Activated CD4-positive, alpha-beta T cell treated with anti-CD3 and anti-CD28 coated beads for 36 hours (primary cell): ENCODE results near the gene OTOG. TPM values are rescaled to one million over a fixed set of nuclear protein-coding genes. Genes with fewer than 3 reads are reported as not detected.
A peak's percentile ranks its signal among the peaks of the same experiment; 100 is the strongest.

Experiments
- ATAC-seq: fragments of 200-7000 bp; cut with Tn5 transposase; one replicate; pipeline ENCODE4 v1.10.0; 2021; ENCODE audit warnings: mild to moderate bottlenecking, moderate library complexity
- CTCF ChIA-PET: fragments of 350-600 bp; sonication (Branson Sonifier 250); formaldehyde crosslinking; loops from one replicate; lab custom pipeline; 2021; ENCODE audit warnings: antibody characterized with exemption; lab: Charles Lee
- POLR2A ChIA-PET: fragments of 350-600 bp; sonication (Branson Sonifier 250); formaldehyde crosslinking; loops from one replicate; lab custom pipeline; 2021; ENCODE audit warnings: antibody characterized with exemption, inconsistent platforms; lab: Charles Lee
- DNase-seq: peaks from one replicate; pipeline ENCODE4 v3.0.0-alpha.2; 2020
- H3K27ac Mint-ChIP-seq: one replicate; pipeline ENCODE4 v1.8.0; 2021; ENCODE audit warnings: mixed read lengths
- H3K27me3 Mint-ChIP-seq: one replicate; pipeline ENCODE4 v1.8.0; 2021; ENCODE audit warnings: mixed read lengths
- H3K36me3 Mint-ChIP-seq: one replicate; pipeline ENCODE4 v1.8.0; 2021; ENCODE audit warnings: low read depth, mixed read lengths
- H3K4me1 Mint-ChIP-seq: one replicate; pipeline ENCODE4 v1.8.0; 2021; ENCODE audit warnings: mixed read lengths
- H3K4me3 Mint-ChIP-seq: one replicate; pipeline ENCODE4 v1.8.0; 2021; ENCODE audit warnings: mild to moderate bottlenecking, moderate library complexity, mixed read lengths
- H3K9me3 Mint-ChIP-seq: one replicate; pipeline ENCODE4 v1.8.0; 2021; ENCODE audit warnings: low read depth, mixed read lengths
- intact Hi-C, 2 experiments: fragments of 100-400 bp; cut with DNase I in 1 of 2; cut with micrococcal nuclease in 1 of 2; formaldehyde crosslinking; loops; one replicate each; pipeline versions ENCODE4 v1.14.2 to v1.15.1; 2022 to 2024; cut with DNase I, micrococcal nuclease
- total RNA-seq, 2 experiments: library from RNA; stranded (reverse); gene quantifications; one replicate each; pipeline ENCODE4 v1.2.3, GENCODE V29; 2021

Gene OTOG
- total RNA-seq, 2 experiments from 2014 or later, result not detected

DNA sequence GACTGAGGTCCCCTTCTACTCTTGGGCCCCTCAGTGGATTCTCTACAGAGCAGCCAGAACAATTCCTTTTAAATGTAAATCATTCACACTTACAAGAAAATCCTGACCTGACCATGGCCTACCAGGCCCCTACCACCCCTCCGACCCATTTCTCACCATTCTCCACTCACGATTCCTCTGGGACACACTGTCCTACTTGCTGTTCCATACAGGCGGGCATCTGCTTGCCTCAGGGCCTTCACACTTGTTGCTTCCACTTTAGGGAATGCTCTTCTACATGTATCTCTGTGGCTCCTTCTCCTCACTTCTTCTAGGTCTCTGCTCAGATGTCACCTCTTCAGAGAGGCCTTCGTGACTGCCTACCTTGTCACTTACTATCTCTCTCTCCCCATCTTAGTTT, 6.3 kb upstream of the OTOG start:
- ChIA-PET POLR2A (no interaction called here), CTCF (no interaction called here)
- H3K27ac Mint-ChIP-seq, result no peak overlapping the region
- peaks cover 3% of the 10 kb centered on the region for H3K4me1 Mint-ChIP-seq
- no peaks in the 10 kb centered on the region for H3K36me3 Mint-ChIP-seq
- no peak overlapping the region for H3K4me3 Mint-ChIP-seq
- intact Hi-C loops, result no loop called here
- H3K9me3 Mint-ChIP-seq, result no peaks in the 10 kb centered on the region
- ATAC-seq, result no peak
- peaks cover 19% of the 10 kb centered on the region for H3K27me3 Mint-ChIP-seq
- DNase-seq, result no peak

DNA sequence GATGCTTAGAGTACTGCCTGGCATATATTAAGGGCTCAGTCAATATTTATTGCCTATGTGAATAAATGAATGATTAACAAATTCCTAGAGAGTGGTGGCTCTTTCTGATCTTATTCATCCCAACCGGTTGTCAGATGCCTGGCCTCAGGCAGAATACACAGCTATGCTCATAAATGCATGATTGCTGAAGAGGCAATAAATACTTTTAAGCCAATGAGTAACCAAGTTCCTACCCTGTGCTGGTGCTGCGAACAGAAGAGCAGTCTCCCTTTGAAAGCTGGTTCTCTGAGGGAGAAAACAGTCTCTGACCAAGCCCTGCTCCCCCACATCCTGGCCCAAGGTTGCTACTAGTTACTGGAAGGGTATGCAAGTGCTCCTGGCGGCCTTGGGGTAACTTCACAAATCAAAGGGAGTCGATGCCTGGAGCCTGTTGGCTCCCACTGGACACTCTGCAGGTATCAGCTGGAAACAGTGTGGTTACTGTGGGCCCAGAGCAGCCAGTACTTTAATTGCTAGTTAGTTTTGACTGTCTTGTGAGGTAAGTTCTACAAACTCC, 5.7 kb upstream of the OTOG start:
- POLR2A ChIA-PET, result no interaction called here
- intact Hi-C loops, result no loop called here
- ATAC-seq, result no peak
- H3K27ac Mint-ChIP-seq, result no peak overlapping the region
- peaks cover 3% of the 10 kb centered on the region for H3K4me1 Mint-ChIP-seq
- no peaks in the 10 kb centered on the region for H3K36me3 Mint-ChIP-seq
- H3K4me3 Mint-ChIP-seq, result no peak overlapping the region
- peaks cover 25% of the 10 kb centered on the region for H3K27me3 Mint-ChIP-seq
- H3K9me3 Mint-ChIP-seq, result no peaks in the 10 kb centered on the region
- CTCF ChIA-PET, result no interaction called here
- no peak for DNase-seq

GRCh38 chr11:17542249-17542648, 4.8 kb upstream of the OTOG start:
- ChIA-PET POLR2A (no interaction called here), CTCF (no interaction called here)
- DNase-seq, result no peak
- no peaks in the 10 kb centered on the region for H3K9me3 Mint-ChIP-seq
- no peak overlapping the region for H3K4me3 Mint-ChIP-seq
- H3K4me1 Mint-ChIP-seq, result peaks cover 3% of the 10 kb centered on the region
- H3K27me3 Mint-ChIP-seq, result peaks cover 27% of the 10 kb centered on the region
- no peaks in the 10 kb centered on the region for H3K36me3 Mint-ChIP-seq
- intact Hi-C loops, result no loop called here
- ATAC-seq, result no peak
- no peak overlapping the region for H3K27ac Mint-ChIP-seq

DNA sequence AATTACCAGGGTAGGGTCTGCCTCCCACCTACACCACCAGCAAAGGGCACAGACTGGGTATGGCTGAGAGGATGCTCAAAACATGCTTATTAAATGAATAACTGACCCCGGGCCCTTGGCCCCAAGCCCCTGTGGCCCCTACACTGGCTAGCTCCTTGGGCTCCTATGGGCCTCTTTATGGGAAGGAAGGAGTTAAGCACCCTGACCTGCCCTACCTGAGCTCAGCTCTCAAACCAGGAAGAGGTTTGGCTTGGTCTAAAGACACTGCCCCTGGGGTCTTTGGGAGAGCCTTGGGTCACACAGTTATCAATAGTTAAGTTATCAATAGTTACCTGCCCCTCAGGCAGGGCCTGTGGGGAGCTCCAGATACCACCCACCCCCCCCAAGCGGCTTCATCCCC, 4.0 kb upstream of the OTOG start:
- DNase-seq (no peak), ATAC-seq (no peak)
- no peaks in the 10 kb centered on the region for H3K9me3 Mint-ChIP-seq
- H3K27ac Mint-ChIP-seq, result no peak overlapping the region
- POLR2A ChIA-PET, result no interaction called here
- intact Hi-C loops, result no loop called here
- CTCF ChIA-PET, result interaction anchor here (0.7 kb wide), 1 partner anchor 96 kb away, joined by 3 read pairs; no protein-coding TSS in a partner anchor
- peaks cover 3% of the 10 kb centered on the region for H3K4me1 Mint-ChIP-seq
- no peaks in the 10 kb centered on the region for H3K36me3 Mint-ChIP-seq
- peaks cover 32% of the 10 kb centered on the region for H3K27me3 Mint-ChIP-seq
- H3K4me3 Mint-ChIP-seq, result no peak overlapping the region

DNA sequence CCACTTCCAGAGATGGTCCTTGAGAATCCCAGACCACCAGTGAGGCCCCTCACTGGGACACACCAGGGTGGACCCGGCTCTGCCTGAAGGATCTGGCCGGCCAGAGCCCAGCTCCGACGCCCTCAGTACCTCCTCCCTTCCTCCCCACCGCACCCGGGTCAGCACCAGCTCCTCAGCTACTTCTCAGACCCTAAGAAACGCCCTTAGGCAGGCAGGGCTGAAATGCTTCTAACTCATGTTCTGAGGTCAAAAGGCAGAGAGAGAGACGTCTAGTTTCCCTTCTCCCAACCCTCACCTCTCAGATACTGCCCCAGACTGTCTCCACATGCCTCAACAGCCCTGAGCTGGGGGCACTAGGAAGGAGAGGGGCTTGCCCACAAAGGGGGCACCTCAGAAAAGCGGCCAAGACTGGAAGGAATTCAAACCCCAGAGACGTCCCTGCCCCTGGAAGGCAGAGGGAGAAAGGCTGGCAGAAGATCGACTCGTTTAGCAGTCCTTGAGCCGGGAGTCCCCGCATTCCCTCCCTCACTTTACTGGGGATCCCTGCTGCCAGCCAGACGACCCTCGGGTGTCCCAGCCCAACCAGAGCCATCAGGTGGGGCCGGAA, 3.4 kb upstream of the OTOG start:
- H3K36me3 Mint-ChIP-seq, result no peaks in the 10 kb centered on the region
- peaks cover 32% of the 10 kb centered on the region for H3K27me3 Mint-ChIP-seq
- ATAC-seq, result no peak
- no peak overlapping the region for H3K4me3 Mint-ChIP-seq
- intact Hi-C loops, result no loop called here
- peaks cover 3% of the 10 kb centered on the region for H3K4me1 Mint-ChIP-seq
- no peak overlapping the region for H3K27ac Mint-ChIP-seq
- DNase-seq, result no peak
- no peaks in the 10 kb centered on the region for H3K9me3 Mint-ChIP-seq
- ChIA-PET POLR2A (interaction anchor here (0.7 kb wide), 1 partner anchor 1812 kb away, joined by 3 read pairs; no protein-coding TSS in a partner anchor), CTCF (interaction anchor here (0.7 to 1.1 kb wide), 2 partner anchors 15 to 95 kb away, joined by 3 read pairs; no protein-coding TSS in a partner anchor)

DNA sequence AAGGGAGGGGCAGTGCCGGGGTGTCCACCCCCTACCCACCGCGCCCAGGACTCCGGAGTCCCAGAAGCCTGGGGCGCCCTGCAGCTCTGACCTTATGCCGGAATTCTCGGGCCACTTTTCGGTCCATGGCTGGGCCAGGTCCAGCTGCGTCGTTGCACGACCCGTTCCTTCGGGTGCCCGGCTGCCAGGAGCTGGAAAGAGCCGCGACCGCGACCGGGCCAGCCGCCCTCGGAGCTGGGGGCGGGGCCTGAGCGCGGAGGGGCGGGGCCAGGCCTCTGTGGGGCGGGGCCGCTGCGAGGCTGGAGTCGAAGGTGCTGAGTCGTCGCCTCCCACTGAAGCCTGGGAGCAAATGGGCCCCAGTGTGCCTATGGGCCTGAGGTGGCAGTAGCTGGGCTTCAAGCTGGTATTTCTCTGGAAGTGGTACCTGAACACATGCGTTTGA, 2.9 kb upstream of the OTOG start, which contains the start of gene USH1C:
Gene USH1C, minus strand, starts transcription at position 236 of the 442 bp plus-strand sequence. Its CDS starts 109 bp downstream, at position 127.
- ATAC-seq (peak; percentile 81), DNase-seq (peak; percentile 67)
- peaks cover 3% of the 10 kb centered on the region for H3K4me1 Mint-ChIP-seq
- H3K27me3 Mint-ChIP-seq, result peaks cover 34% of the 10 kb centered on the region
- no peaks in the 10 kb centered on the region for H3K9me3 Mint-ChIP-seq
- no peak within 1 kb of the TSS for H3K27ac Mint-ChIP-seq
- POLR2A ChIA-PET, result interaction anchor here (0.7 kb wide), 1 partner anchor 1813 kb away, joined by 3 read pairs; no protein-coding TSS in a partner anchor
- no peaks in the 10 kb centered on the region for H3K36me3 Mint-ChIP-seq
- CTCF ChIA-PET, result interaction anchor here (0.8 to 1.1 kb wide), 2 partner anchors 16 to 19 kb away, joined by 3 read pairs; no protein-coding TSS in a partner anchor
- intact Hi-C loops, result no loop called here
- no peak within 1 kb of the TSS for H3K4me3 Mint-ChIP-seq

GRCh38 chr11:17546240-17546639, 819 bp upstream of the OTOG start:
- peaks cover 36% of the 10 kb centered on the region for H3K27me3 Mint-ChIP-seq
- peaks cover 5% of the 10 kb centered on the region for H3K4me1 Mint-ChIP-seq
- intact Hi-C loops, result no loop called here
- H3K36me3 Mint-ChIP-seq, result no peaks in the 10 kb centered on the region
- DNase-seq, result no peak
- POLR2A ChIA-PET, result no interaction called here
- no peak overlapping the region for H3K4me3 Mint-ChIP-seq
- no peaks in the 10 kb centered on the region for H3K9me3 Mint-ChIP-seq
- H3K27ac Mint-ChIP-seq, result no peak overlapping the region
- no peak for ATAC-seq
- CTCF ChIA-PET, result no interaction called here

GRCh38 chr11:17547932-17548331, 873 bp downstream of the OTOG start:
- H3K4me3 Mint-ChIP-seq, result no peak overlapping the region
- H3K36me3 Mint-ChIP-seq, result no peaks in the 10 kb centered on the region
- no peak overlapping the region for H3K27ac Mint-ChIP-seq
- intact Hi-C loops, result no loop called here
- no peaks in the 10 kb centered on the region for H3K9me3 Mint-ChIP-seq
- ATAC-seq (no peak), DNase-seq (no peak)
- CTCF ChIA-PET, result interaction anchor here (0.6 to 1.5 kb wide), 4 partner anchors 10 to 480 kb away, joined by 3 read pairs; no protein-coding TSS in a partner anchor
- peaks cover 30% of the 10 kb centered on the region for H3K27me3 Mint-ChIP-seq
- peaks cover 5% of the 10 kb centered on the region for H3K4me1 Mint-ChIP-seq
- POLR2A ChIA-PET, result no interaction called here

GRCh38 chr11:17548444-17548843, 1.4 kb downstream of the OTOG start:
- ATAC-seq, result no peak
- Mint-ChIP-seq H3K4me1 (peaks cover 5% of the 10 kb centered on the region), H3K9me3 (no peaks in the 10 kb centered on the region), H3K4me3 (no peak overlapping the region), H3K27me3 (peaks cover 30% of the 10 kb centered on the region), H3K36me3 (no peaks in the 10 kb centered on the region), H3K27ac (no peak overlapping the region)
- ChIA-PET POLR2A (no interaction called here), CTCF (interaction anchor here (0.6 to 1.5 kb wide), 6 partner anchors 10 to 481 kb away, joined by 3 read pairs; no protein-coding TSS in a partner anchor)
- intact Hi-C loops, result no loop called here
- no peak for DNase-seq

DNA sequence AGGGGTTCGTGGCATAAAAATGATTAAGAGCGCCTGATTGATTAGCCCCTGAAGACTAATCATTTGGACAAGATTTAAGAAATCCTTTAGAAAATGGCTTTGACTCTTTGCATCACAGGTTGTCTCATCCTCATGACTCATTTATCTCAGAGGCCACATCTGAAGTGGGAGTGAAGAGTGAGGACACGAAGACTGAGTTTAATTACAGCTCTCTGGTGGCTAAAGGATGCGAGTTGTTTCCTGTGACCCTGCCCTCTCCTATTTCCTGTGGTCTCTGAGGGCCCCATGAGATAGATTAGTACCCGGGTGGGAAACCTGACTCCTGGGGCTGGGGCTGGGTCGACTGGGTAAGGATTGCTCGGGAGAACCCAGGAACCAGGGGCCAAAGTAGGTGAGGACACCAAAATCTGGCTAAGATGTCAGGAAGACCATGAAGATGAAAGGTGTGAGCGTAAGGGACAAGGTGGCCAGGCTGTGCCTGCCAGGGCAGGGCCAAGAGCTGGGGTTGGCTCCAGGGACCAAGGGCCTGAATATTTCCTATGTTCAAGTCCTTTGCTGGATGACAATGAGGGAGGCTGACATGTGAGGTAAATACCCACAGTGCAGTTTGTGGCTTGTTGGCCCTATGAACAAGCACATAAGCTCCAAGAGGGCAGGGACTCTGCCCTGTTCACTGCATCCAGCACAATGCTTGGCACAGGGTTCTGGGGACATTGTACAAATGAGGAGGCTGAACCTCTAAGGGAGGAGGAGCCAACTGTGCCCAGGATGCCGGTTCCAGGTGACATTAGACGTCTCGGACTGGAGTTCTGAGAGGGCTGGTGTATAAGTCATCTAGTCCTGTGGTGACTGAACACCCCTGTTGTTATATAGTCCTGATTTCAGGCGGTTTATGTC, 3.6 kb downstream of the OTOG start:
- H3K4me1 Mint-ChIP-seq, result peaks cover 3% of the 10 kb centered on the region
- ATAC-seq, result peak; percentile 63
- H3K27me3 Mint-ChIP-seq, result peaks cover 18% of the 10 kb centered on the region
- H3K27ac Mint-ChIP-seq, result no peak overlapping the region
- intact Hi-C loops, result no loop called here
- ChIA-PET CTCF (interaction anchor here (0.6 to 1.2 kb wide), 2 partner anchors 30 to 37 kb away, joined by 3 read pairs; no protein-coding TSS in a partner anchor), POLR2A (no interaction called here)
- DNase-seq, result no peak
- H3K9me3 Mint-ChIP-seq, result no peaks in the 10 kb centered on the region
- H3K4me3 Mint-ChIP-seq, result no peak overlapping the region
- H3K36me3 Mint-ChIP-seq, result no peaks in the 10 kb centered on the region

- CTCF ChIA-PET, result interaction anchor here (0.6 to 1.2 kb wide), 2 partner anchors 31 to 38 kb away, joined by 3 read pairs; no protein-coding TSS in a partner anchor
- Mint-ChIP-seq H3K9me3 (no peaks in the 10 kb centered on the region), H3K36me3 (no peaks in the 10 kb centered on the region), H3K4me3 (no peak overlapping the region), H3K27ac (no peak overlapping the region), H3K27me3 (peaks cover 12% of the 10 kb centered on the region), H3K4me1 (peaks cover 3% of the 10 kb centered on the region)
- no peak for DNase-seq
- intact Hi-C loops, result no loop called here
- POLR2A ChIA-PET, result no interaction called here
- no peak for ATAC-seq
Measured at GRCh38 chr11:17551347-17552040, 4.4 kb downstream of the OTOG start.
